Thyroid gland (tissue), 4 donors: ENCODE measurements around the gene TRIM24. TPM values are rescaled to one million over a fixed set of nuclear protein-coding genes. Genes with fewer than 3 reads are reported as not detected.

ENCODE experiments used
- DNase-seq, 2 donors: peaks; one replicate each; pipeline ENCODE4 v3.0.0-alpha.2; 2019
- H3K27ac ChIP-seq, 3 donors: fragments of 200-600 bp; sonication (generic); 1 replicate in 2 of 3; 2 replicates in 1 of 3; pipeline ENCODE4 v1.5.1; 2016 to 2019; ENCODE audit warnings: mild to moderate bottlenecking in 1 of 3, moderate library complexity in 1 of 3
- H3K27me3 ChIP-seq: fragments of 200-600 bp; sonication (generic); one replicate; pipeline ENCODE4 v1.5.1; 2019
- H3K36me3 ChIP-seq, 2 donors: fragments of 200-600 bp; sonication (generic); one replicate each; pipeline ENCODE4 v1.5.1; 2016 to 2019
- H3K4me1 ChIP-seq, 2 donors: fragments of 200-600 bp; sonication (generic); one replicate each; pipeline ENCODE4 v1.5.1; 2017 to 2019
- H3K4me3 ChIP-seq, 3 donors: fragments of 200-600 bp; sonication (generic); replicated peaks in 1 of 3; 1 replicate in 2 of 3; 2 replicates in 1 of 3; pipeline ENCODE4 v1.5.1; 2016; ENCODE audit warnings: mild to moderate bottlenecking in 1 of 3
- H3K9me3 ChIP-seq: fragments of 200-600 bp; sonication (generic); one replicate; pipeline ENCODE4 v1.5.1; 2017
- CTCF ChIP-seq, 6 experiments: fragments of 200-600 bp in 3 of 6; fragments of 450-650 bp in 3 of 6; sonication (generic) in 3 of 6; IDR thresholded peaks; one replicate each; pipeline ENCODE4 v1.5.1; 2016 to 2019; ENCODE audit warnings: antibody characterized with exemption in 6 of 6, mild to moderate bottlenecking in 2 of 6, inconsistent platforms in 1 of 6, moderate library complexity in 1 of 6
- POLR2A ChIP-seq, 2 donors: fragments of 450-650 bp; IDR thresholded peaks; one replicate each; pipeline ENCODE4 v1.6.1; 2017; ENCODE audit warnings: antibody characterized with exemption in 2 of 2, mild to moderate bottlenecking in 2 of 2, moderate library complexity in 1 of 2
- WGBS, 2 donors: methylation state at CpG; one replicate each; pipeline ENCODE4 v1.1.5; 2017; 5-methylcytosine and 5-hydroxymethylcytosine counted together
- intact Hi-C: fragments of 100-400 bp; cut with DNase I; formaldehyde crosslinking; loops from one replicate; pipeline ENCODE4 v1.15.1; 2023
- total RNA-seq, 4 donors: library from RNA; depleted of rRNA; stranded (reverse); fragments of >200 nt; gene quantifications; one replicate each; pipeline ENCODE4 v1.2.3, GENCODE V29; 2016

Gene TRIM24
- total RNA-seq, 4 donors from 2014 or later, result 21.8 to 27.0 (median 24.7) TPM

- no peaks in the 10 kb centered on the region for H3K4me1 ChIP-seq
- no peaks in the 10 kb centered on the region for H3K9me3 ChIP-seq
- DNase-seq, result no peak
- intact Hi-C loops, result no loop called here
- TF ChIP-seq POLR2A (IDR thresholded peaks at IDR 0.05) (no peak), CTCF (IDR thresholded peaks at IDR 0.05) (no peak)
- no peaks in the 10 kb centered on the region for H3K27me3 ChIP-seq
- peaks cover 0 to 4% of the 10 kb centered on the region in 2 donors for H3K36me3 ChIP-seq
- no peak overlapping the region for H3K27ac ChIP-seq
- no peak overlapping the region for H3K4me3 ChIP-seq
- WGBS, 2 donors, result 98 to 99% methylated on average over 2 of the region's 2 CpGs
These were observed 83.7 kb downstream of the TRIM24 start for GRCh38 chr7:138543739-138544138.

GRCh38 chr7:138545123-138545522, 85.1 kb downstream of the TRIM24 start:
- WGBS, 2 donors, result 76 to 86% methylated on average over 6 of the region's 6 CpGs
- H3K27ac ChIP-seq, result no peak overlapping the region
- no peaks in the 10 kb centered on the region for H3K4me1 ChIP-seq
- no peaks in the 10 kb centered on the region for H3K27me3 ChIP-seq
- TF ChIP-seq POLR2A (IDR thresholded peaks at IDR 0.05) (no peak), CTCF (IDR thresholded peaks at IDR 0.05) (no peak)
- no peaks in the 10 kb centered on the region for H3K36me3 ChIP-seq
- no peak overlapping the region for H3K4me3 ChIP-seq
- DNase-seq, result no peak
- H3K9me3 ChIP-seq, result no peaks in the 10 kb centered on the region
- intact Hi-C loops, result no loop called here

GRCh38 chr7:138546064-138546619, 86.1 kb downstream of the TRIM24 start:
- Histone ChIP-seq H3K36me3 (peaks cover 0 to 3% of the 10 kb centered on the region in 2 donors), H3K27ac (no peak overlapping the region), H3K9me3 (no peaks in the 10 kb centered on the region), H3K4me3 (no peak overlapping the region), H3K27me3 (no peaks in the 10 kb centered on the region), H3K4me1 (no peaks in the 10 kb centered on the region)
- intact Hi-C loops, result no loop called here
- WGBS, 2 donors, result 79 to 80% methylated on average over 5 of the region's 5 CpGs
- TF ChIP-seq CTCF (IDR thresholded peaks at IDR 0.05), result no peak
- no peak for TF ChIP-seq POLR2A (IDR thresholded peaks at IDR 0.05)
- DNase-seq, result no peak

GRCh38 chr7:138546829-138547228, 86.8 kb downstream of the TRIM24 start:
- no peak overlapping the region for H3K4me3 ChIP-seq
- H3K27ac ChIP-seq, result no peak overlapping the region
- peaks cover under 1 to 5% of the 10 kb centered on the region in 2 donors for H3K36me3 ChIP-seq
- WGBS, 2 donors, result 95 to 98% methylated on average over 2 of the region's 2 CpGs
- no peaks in the 10 kb centered on the region for H3K4me1 ChIP-seq
- intact Hi-C loops, result no loop called here
- no peak for TF ChIP-seq POLR2A (IDR thresholded peaks at IDR 0.05)
- no peak for TF ChIP-seq CTCF (IDR thresholded peaks at IDR 0.05)
- H3K27me3 ChIP-seq, result no peaks in the 10 kb centered on the region
- DNase-seq, result no peak
- no peaks in the 10 kb centered on the region for H3K9me3 ChIP-seq

- no peak for DNase-seq
- 87 to 93% methylated on average over 1 of the region's 1 CpG for WGBS, 2 donors
- H3K36me3 ChIP-seq, result peaks cover 4 to 21% of the 10 kb centered on the region in 2 donors
These were observed 89.0 kb downstream of the TRIM24 start for GRCh38 chr7:138549082-138549481.

More at GRCh38 chr7:138549082-138549481, 89.0 kb downstream of the TRIM24 start:
- Histone ChIP-seq H3K9me3 (no peaks in the 10 kb centered on the region), H3K27ac (no peak overlapping the region), H3K4me1 (no peaks in the 10 kb centered on the region), H3K27me3 (no peaks in the 10 kb centered on the region), H3K4me3 (no peak overlapping the region)
- TF ChIP-seq POLR2A (IDR thresholded peaks at IDR 0.05) (no peak), CTCF (IDR thresholded peaks at IDR 0.05) (no peak)
- intact Hi-C loops, result no loop called here
